Fibroblast of the conjunctiva (primary cell): ENCODE measurements around the gene PSMB8.
A peak's percentile ranks its signal among the peaks of the same experiment; 100 is the strongest.
"Not testable (repeated sequence)": the region's sequence is repeated elsewhere in the genome, so short reads cannot be mapped to it uniquely, and the experiment has no call there.

Experiments
- DNase-seq: peaks from one replicate; pipeline ENCODE4 v3.0.0-alpha.2; 2010; ENCODE audit warnings: low read depth

Gene PSMB8

DNA sequence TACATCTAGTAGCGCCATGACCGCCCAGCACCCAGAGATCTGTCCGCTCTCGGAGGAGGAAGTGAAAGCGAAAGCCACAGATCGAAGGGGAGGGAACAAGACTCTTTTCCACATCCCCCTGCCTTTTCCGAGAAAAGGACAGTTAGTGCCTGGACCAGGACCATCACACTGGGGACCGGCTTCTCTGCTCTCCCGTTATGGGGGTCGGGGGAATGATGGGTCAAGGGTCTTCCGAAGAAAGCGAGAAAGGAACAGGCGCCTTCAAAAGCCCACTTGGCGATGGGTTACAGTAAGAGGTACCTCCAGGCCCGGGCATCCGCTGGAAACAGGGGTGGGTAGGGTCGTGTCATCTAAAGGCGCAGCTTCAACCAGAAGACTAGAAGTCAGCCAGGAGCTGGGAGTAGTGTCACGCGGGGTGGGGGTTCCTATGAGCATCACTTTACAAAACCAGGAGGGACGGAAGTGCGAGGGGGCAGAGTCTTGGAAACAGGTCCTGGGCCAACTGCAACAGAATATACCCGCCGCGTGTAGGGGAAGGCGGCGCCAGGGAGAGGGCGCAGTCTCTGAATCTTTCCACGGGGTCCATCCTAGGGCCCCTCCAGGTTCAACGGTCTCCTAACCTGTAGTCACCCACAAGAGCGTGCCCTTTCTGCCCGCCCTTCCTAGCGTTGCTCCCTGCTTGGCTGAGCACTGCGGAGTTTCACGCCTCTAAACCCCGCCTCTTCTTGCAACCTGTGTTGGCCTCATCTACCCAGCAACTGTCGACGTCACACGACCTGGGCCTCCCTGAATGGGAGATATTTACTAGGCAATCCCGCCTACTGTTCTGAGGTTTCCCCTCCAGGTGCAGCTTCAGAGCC, at the start of gene PSMB8:
Gene PSMB8, minus strand, starts transcription at position 69 of the 860 bp plus-strand sequence. Its CDS starts 51 bp downstream, at position 18.
- peak; percentile 88 for DNase-seq

DNA sequence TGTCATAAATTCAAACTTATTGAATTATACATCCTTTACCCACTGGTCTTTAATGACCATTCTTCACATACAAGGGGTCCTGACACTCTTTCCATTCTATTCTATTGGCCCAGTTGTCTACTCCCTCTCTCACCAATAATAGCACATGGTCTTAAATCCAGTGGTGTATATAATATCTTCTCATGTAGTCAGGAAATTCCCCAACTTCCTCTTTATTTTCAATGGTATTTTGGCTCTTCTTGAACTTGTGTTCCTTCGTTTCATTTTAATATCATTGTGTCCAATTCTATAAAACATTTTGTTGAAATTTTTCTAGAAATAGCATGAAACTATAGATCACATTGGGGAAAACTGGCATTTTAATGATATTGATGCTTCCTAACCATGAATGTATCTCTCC, 47.0 kb upstream of the PSMB8 start:
- DNase-seq = no peak

DNA sequence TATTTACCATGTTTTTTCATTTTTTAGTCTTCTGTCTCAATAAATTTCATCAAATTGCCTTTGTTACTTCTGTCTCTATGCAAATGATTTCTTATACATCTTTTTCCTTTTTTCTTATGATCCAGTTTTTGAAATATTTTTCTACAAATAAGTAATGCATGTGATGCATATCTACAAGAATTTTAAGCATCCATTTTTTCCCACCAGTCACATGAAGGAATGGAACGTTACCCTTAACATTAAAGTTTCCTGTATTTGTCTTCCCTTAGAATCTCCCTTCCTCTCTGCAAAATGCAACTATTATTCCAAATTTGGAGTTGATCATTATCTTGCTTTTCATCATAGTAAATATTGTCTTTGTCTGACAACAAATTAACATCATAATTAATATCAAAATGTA, 45.7 kb upstream of the PSMB8 start:
- DNase-seq = no peak

DNA sequence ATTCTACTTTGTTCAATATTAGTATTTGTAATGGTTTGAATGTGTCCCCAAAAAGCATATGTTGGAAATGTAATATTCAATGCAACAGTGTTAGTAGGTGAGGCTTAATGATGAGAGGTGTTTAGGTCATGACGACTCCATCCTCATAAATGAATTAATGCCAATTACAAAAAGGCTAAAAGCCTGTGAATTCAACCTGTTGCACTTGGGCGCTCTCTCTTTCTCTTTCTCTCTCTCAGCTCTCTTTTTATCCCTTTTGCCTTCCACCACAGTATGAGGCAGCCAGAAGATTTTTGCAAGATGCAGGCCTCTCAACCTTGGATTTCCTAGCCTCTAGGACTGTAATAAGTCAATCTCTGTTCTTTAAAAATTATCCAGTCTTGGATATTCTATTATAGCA, 44.7 kb upstream of the PSMB8 start:
- DNase-seq = no peak

DNA sequence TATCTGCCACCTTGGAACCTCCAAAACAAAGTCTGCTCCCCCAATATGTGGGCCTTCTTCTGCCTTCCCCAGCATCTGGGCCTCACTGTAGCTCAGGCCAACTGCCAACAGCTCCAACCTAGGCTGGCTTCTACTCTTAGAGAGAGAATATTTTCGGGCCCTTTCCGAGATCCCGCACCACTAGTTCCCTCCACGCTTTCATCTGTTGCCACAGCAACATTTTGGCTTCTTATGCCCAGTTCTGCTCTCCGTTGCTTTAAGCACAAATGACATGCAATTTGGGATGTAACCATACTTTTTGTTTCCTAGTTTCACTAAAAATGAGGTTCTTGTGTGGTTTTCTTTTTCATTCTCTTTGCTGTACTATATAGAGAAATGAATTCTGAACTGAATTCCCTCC, 43.8 kb upstream of the PSMB8 start:
- no peak for DNase-seq

DNA sequence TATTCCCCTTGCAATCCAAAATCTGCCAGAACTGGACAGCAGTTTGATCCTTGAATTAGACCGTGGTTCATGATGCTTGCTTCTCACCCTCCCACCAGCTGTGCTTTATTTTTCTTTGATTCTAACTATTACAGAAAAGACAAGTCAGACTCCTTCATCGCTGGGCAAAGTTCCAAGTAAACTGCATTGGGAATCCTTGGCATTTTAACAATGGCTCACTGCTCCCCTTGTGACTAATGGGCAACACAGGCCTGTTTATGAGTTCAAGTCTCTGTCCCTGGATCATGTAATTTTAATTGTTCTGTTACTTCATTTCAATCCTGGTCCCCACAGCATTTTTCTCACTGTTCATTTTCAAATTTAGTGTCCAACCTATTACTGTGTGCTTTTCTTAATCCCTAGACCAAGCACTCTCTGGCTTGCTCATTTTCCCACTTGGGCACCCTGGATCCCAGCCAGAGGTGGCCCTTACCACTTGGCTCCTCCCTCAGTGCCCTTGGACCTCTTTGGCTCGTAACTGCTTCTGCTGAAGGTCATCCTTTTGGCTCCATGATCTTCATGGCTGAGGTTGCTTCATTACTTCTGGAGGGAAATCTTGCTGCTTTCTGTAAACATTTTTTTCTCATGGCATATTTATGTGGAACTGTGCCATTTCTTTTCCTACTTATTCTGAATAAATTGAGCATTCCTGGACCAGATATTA, 43.0 kb upstream of the PSMB8 start:
- peak; percentile 65 for DNase-seq

DNA sequence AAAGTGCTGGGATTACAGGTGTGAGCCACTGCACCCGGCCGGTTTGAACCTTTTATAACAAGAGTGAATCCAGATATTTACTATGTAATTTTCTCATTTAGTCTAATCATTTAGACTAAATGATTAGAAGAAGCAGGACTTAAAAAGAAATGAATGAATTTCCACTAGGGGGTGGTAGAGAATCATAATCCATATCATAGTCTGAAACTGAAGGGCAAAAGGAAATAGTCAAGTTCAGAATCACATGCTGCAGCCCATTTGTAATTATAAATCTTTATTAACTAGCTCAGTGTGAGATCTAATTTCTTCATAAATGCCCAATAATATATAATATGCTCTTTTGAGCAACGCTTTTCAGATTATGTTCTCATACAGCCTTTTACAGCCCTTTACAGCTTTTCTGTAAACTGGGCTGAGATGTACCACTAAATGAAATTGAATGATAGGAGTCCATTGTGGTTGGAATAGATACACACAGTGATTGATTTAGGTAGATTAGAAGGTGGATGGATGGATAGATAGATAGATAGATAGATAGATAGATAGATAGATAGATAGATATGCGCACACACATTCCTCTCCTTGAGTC, 41.9 kb upstream of the PSMB8 start:
- DNase-seq = peak; percentile 65

DNA sequence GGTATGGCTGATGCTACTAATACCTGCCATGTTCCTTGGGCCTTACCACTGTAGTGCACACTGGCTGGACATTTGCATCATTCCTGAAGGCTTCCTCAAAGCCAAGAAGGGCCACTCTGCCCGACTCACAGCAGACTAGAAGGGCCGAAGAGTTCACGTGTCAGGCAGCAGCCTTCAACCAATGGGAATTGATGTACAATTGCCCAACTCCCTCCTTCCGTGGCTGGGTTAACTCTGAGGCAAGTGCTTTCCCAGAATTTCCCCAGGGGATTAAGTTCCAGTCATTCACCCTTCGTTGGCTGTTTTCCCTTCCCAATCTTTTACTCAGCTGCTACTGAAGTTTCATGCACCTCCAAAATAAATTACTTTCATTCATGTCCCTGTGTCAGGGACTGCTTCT, 39.9 kb upstream of the PSMB8 start:
- no peak for DNase-seq

DNA sequence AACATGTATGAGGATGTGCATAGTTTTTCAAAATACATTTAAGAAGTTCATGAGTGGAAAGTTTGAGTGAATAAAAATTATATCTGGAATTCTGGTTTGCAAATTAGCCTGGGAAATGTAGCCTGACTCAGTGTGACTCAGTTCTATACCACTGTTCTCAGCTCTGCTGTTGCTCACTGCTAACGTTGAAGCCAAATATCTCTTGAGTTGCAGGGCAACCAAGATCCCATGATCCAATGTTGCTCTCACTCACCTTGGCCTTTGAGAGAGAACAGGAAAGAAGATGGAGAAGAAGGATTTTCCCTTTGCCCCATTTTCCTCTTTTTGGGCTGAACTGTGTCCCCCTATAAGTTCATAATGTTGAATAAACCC, 39.0 kb upstream of the PSMB8 start:
- no peak for DNase-seq

DNA sequence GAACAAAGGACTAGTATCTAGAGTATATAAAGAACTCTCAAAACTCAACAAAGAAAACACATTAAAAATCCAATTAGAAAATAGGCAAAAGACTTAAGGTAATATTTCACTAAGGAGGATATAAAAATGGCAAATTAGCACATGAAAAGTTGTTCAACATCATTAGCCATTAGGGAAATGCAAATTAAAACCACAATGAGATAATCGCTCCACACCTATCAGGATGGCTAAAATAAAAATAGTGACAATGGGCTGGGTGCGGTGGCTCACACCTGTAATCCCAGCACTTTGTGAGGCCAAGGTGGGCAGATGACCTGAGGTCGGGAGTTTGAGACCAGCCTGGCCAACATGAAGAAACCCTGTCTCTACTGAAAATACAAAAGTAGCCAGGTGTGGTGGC, 37.1 kb upstream of the PSMB8 start:
- not testable (repeated sequence) for DNase-seq

DNA sequence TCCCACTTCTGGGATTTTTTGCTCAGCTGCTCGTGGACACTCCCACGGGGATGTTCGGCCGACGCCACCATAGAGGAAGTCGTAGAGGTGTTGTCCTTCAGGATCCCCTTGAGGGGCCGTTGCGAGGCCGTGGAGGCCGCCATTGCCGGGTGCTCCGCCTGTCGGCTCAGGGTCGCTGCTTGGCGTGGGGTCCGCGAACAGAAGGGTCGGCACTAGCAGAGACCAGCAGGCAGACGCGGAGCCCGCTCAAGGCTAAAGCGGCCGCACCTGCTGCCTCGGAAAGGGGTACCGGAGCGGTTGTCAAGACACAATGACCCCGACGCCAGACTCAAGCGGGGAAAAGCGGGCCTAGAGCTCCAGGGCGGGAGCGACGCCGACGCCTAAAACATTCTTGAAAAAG, 35.8 kb upstream of the PSMB8 start:
- no peak for DNase-seq

DNA sequence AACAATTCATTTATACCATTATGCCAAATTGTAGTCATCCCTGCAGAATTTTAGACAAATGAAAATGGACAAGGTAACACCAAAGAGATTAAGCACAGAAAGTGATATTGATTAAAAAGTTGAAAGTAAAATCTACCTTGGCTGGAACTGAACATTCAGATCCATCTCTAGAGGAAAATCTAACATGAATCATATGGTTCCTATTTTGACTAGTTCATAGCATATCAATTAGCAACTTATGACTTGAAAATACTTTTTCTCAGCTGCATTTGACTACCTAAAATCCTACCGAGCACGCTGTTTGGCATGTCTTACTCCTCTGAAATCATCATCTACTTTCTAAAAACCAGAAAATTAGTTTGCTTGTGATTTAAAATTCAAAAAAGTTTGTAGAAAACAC, 32.8 kb upstream of the PSMB8 start:
- DNase-seq = no peak

DNA sequence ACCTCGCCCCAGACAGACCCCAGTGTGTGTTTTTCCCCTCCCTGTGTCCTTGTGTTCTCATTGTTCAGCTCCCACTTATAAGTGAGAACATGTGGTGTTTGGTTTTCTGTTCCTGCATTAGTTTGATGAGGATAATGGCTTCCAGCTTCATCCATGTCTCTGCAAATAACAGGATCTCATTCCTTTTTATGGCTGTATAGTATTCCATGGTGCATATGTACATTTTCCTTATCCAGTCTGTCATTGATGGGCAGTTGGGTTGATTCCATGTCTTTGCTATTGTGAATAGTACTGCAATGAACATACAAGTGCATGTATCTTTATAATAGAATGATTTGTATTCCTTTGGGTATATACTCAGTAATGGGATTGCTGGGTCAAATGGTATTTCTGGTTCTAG, 30.1 kb upstream of the PSMB8 start:
- not testable (repeated sequence) for DNase-seq

DNA sequence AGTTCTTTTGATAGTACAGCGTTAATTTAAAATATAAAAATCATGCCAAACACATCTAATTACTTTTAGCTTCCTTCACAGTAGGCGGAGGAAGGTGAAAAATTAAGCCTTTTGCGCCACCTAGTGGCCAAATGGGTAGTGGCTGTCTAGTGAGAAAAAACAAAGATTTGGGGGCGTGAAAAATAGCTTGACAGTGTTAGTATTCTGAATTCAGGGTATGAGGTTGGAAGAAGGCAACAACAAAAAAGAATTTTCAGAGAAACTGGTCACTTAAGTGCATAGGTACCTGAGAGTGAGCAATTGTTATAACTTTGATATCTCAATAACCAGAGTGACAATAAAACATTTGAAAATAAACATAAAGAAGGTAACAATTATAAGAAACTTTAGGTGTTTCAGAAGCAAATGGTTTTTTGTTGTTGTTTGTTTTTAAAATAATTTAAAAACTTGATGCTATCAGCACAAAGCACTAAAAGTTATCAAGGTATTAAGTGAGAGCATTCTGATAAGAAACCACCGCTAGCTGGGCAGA, 24.5 kb upstream of the PSMB8 start:
- peak; percentile 49 for DNase-seq

DNA sequence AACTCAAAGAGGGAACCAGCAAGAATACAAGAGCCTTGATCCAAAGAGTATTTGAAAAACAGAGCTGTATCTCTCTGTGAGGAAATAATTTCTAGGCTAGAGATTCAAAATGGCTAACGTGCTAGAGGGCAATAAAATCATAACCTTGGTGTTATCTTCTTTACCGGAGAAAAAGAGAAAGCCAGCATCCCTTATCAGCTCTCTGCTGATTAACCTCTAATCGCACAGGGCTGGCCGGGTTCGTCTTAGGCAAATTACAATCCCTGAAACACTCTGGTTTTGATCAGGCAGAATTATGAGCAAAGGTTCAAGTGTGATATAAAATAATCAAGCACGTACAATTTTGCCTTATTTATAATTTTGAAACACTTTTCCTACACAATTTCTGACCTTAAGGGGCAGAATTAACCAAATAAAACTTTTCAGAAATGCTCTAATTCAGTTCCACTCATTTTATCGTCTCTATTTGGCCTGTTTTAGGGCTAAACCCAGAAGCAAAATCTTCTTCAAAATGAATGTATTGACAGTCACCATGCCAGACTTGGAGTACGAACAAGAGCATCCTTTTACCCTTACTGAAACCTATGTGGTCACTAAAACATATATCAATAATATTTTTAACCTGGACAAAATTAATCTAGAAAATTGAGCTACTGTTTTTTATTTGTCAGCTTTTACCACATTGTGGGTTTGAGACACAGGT, 23.9 kb upstream of the PSMB8 start:
- no peak for DNase-seq

DNA sequence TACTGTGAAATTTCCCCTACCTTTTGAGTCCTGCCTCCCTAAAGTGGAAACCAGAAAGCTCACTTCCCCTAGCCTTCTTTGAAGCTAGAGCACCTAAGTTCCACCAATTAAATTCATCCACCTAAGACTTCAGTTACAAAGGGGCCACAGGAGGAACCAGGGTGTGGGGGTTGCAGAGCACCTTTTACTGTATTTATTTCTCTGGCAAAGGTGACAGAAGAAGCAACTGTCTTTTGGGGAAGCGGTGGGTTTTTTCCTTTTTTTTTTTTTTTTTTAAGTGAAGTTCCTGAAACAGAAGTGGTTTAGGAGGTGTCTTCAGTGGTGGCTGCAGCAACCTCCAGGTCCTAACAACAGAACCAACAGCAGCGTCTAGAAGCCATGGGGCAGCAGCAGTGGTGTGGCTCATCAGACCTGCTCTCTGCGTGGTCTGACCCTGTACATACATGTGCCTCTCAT, 23.2 kb upstream of the PSMB8 start:
- DNase-seq = no peak

DNA sequence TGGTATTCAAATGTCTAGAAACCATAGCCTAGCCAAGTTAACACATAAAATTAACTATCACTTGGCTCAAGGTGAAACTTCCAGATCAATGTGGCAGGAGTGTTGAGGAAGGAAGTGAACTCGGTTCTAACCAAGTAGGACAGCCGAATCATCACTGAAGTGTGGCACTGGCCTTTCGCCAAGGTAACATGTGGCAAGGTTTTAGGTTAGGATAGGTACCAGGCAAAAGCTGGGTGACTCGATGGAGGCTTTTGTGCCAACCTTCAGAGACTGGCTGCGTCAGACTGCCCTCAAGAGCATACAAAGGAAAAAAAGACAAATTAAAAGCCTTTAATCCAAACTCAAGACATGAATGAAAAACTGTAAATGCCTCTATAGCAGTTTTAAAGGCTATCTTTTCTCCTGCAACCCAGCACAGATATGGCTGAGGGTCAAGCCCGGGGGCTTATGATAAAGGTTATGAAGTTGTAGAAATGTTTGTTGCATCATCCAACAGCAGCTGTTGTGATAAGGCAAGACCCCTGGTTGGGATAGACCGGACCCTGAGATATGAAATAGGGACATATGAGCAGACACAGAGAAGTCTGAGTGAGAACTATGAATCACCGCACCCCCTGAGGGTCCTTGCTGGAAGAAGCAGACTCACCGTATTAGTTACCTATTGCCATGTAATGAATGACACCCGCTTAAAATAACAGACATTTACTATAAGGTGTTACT, 22.0 kb upstream of the PSMB8 start:
- no peak for DNase-seq

DNA sequence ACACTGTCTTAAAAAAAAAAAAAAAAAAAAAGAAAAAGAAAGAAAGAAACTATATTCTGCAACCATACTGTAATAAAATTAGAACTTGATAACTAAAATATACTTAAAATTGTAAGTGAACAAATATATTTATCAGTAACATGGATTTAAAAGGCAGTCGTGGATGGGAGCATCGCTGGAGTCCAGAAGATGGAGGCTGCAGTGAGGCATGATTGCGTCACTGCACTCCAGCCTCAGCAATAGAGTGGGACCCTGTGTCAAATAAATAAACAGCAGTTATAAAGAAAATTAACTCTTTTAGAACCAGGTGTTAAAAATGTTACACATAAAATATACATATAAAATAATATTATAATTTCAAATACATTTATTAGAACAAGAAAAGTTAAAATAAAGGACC, 18.9 kb upstream of the PSMB8 start:
- DNase-seq = no peak

DNA sequence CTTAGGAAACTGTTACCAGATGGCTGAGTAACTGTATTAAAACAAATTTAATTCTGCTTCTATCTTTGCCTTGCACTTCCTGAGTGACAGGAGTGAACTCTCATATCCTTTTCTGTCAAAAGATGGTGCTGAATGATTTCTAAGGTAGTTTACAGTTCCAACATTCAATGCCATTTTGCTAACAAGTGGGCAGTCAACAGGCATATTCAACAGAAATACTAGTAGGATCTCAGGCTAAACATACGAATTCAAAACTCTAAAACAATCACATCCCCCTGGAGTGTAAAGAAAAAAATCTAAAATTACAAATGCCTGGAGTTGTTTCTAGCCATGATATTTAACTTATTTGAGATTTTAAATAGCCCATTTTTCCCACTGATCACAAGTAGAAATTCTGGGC, 16.8 kb upstream of the PSMB8 start:
- no peak for DNase-seq

DNA sequence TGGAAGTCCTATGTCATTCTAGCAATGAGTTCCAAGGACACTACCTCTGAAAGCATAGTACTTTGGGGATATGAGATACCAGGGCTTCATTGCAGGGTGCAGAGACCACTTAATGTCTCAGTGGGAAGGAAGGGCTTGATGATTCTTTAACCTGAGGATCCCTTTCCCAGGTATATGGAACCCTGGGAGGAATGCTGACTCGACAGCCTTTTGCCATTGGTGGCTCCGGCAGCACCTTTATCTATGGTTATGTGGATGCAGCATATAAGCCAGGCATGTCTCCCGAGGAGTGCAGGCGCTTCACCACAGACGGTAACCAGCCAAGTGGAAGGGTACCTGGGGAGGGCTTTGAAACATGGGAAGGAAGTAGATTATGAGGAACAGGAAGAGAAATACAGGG, 14.3 kb upstream of the PSMB8 start:
- no peak for DNase-seq

DNA sequence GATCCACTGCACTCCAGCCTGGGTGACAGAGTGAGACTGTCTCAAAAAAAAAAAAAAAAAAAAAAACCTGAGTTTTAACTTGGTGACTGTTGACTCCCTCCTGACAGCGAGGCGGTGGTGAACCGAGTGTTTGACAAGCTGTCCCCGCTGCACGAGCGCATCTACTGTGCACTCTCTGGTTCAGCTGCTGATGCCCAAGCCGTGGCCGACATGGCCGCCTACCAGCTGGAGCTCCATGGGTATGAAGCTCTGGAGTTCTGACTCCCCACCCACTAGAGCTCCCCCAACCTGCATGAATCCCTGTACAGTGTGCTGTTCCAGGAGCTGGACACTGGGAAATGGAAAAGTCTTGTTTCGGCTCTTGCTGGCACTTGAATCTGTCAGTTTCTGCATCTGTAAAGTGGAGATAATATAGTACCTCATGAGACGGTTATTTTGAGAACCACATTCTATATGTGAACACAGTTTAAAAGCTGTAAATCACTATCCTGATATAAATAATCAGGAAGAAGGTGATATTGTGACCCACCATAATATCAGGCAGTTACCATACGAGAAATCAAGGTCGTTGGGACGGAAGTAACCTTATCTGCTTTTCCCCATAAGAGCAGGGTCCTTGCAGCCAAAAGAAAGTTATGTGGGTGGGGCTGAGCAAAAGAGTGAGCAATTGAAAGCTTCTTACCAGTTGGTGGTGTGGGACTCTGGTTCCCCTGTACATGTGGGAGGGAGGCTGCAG, 13.5 kb upstream of the PSMB8 start:
- DNase-seq = no peak
